Stimulated activated CD4-positive, alpha-beta T cell treated with anti-CD3 and anti-CD28 coated beads, Interleukin-1b, Interleukin-23, amount 100 ng/mL, for 4 hours (primary cell): ENCODE data around the gene TBCA.
"Not testable (repeated sequence)": the region's sequence is repeated elsewhere in the genome, so short reads cannot be mapped to it uniquely, and the experiment has no call there.

ENCODE experiments used
- DNase-seq, 2 donors: peaks; one replicate each; pipeline ENCODE4 v3.0.0-alpha.2; 2020; ENCODE audit warnings: low read depth in 2 of 2

TBCA gene

GRCh38 chr5:77709340-77709739 is 66.8 kb downstream of the TBCA start:
- DNase-seq = no peak

GRCh38 chr5:77707791-77708190 is 68.3 kb downstream of the TBCA start:
- DNase-seq = no peak

GRCh38 chr5:77699569-77699968 is 76.6 kb downstream of the TBCA start:
- DNase-seq = not testable (repeated sequence)

GRCh38 chr5:77698920-77699319 is 77.2 kb downstream of the TBCA start:
- DNase-seq = no peak

- DNase-seq = no peak
Observed at GRCh38 chr5:77697692-77698091, 78.4 kb downstream of the TBCA start.

GRCh38 chr5:77696120-77696519 is 80.0 kb downstream of the TBCA start:
- no peak for DNase-seq

- DNase-seq = no peak
Observed at GRCh38 chr5:77693913-77694312, 82.2 kb downstream of the TBCA start.

- DNase-seq = no peak
Observed at GRCh38 chr5:77683171-77683732, 92.9 kb downstream of the TBCA start.

GRCh38 chr5:77670526-77670925 is 105.6 kb downstream of the TBCA start:
- DNase-seq = no peak

GRCh38 chr5:77669677-77670076 is 106.5 kb downstream of the TBCA start:
- no peak for DNase-seq

- DNase-seq = no peak
Observed at GRCh38 chr5:77663090-77663863, 112.9 kb downstream of the TBCA start.

GRCh38 chr5:77662635-77663034 is 113.5 kb downstream of the TBCA start:
- DNase-seq = no peak

GRCh38 chr5:77658662-77659061 is 117.5 kb downstream of the TBCA start:
- no peak for DNase-seq

- DNase-seq = no peak
Observed at GRCh38 chr5:77651343-77651742, 124.8 kb downstream of the TBCA start.

GRCh38 chr5:77650686-77651085 is 125.5 kb downstream of the TBCA start:
- no peak for DNase-seq

- no peak for DNase-seq
Observed at GRCh38 chr5:77649776-77650175, 126.4 kb downstream of the TBCA start.

GRCh38 chr5:77645995-77646639 is 130.0 kb downstream of the TBCA start:
- no peak for DNase-seq

- DNase-seq = peak in 1 of 2 donors; percentile 49
Observed at GRCh38 chr5:77645158-77645994, 130.8 kb downstream of the TBCA start.

- no peak for DNase-seq
Observed at GRCh38 chr5:77644371-77645157, 131.6 kb downstream of the TBCA start.

GRCh38 chr5:77643654-77644370 is 132.3 kb downstream of the TBCA start:
- DNase-seq = no peak
